ENCODE measurements around the gene GREB1L.

GRCh38 chr18:21363348-21363747, 121.3 kb downstream of the GREB1L start:
- TF ChIP-seq MEF2A (IDR thresholded peaks at IDR 0.05; ENCODE audit: insufficient read depth, low read depth, low read length) (no peak), CTCF (IDR thresholded peaks at IDR 0.05 in 2 of 3, conservative IDR thresholded peaks at IDR 0.05 in 1 of 3; ENCODE audit: control insufficient read depth in 2 of 3, extremely low read depth in 1 of 3, insufficient read depth in 1 of 3, low read depth in 3 of 3, low read length in 3 of 3) (no peak), SRF (IDR thresholded peaks at IDR 0.05; ENCODE audit: low read depth in 2 of 2, low read length in 2 of 2) (no peak), NR2C2 (IDR thresholded peaks at IDR 0.05; ENCODE audit: borderline replicate concordance, control insufficient read depth, insufficient read length, low read depth) (no peak), POLR2A (IDR thresholded peaks at IDR 0.05; ENCODE audit: low read depth, low read length) (no peak), EP300 (IDR thresholded peaks at IDR 0.05; ENCODE audit: borderline replicate concordance in 1 of 2, control insufficient read depth in 1 of 2, low read depth in 2 of 2, low read length in 2 of 2) (no peak), CREB1 (IDR thresholded peaks at IDR 0.05; ENCODE audit: low read depth) (no peak), PRDM15 (CRISPR knock-in tag; IDR thresholded peaks at IDR 0.05) (no peak), SIN3A (IDR thresholded peaks at IDR 0.05; ENCODE audit: low read depth, low read length) (no peak), CEBPB (IDR thresholded peaks at IDR 0.05; ENCODE audit: borderline replicate concordance in 1 of 2, low read depth in 2 of 2, low read length in 2 of 2) (no peak), CBFB (IDR thresholded peaks at IDR 0.05; ENCODE audit: low read depth) (no peak), STAT3 (IDR thresholded peaks at IDR 0.05; ENCODE audit: low read depth, low read length) (no peak)

Measured in GM12878 (cell line).